Measurements from ENCODE around the gene ZNF136. TPM values are rescaled to one million over a fixed set of nuclear protein-coding genes. Genes with fewer than 3 reads are reported as not detected.

The ZNF136 gene
- total RNA-seq, 1 experiment from 2014 or later: 5.1 TPM

DNA sequence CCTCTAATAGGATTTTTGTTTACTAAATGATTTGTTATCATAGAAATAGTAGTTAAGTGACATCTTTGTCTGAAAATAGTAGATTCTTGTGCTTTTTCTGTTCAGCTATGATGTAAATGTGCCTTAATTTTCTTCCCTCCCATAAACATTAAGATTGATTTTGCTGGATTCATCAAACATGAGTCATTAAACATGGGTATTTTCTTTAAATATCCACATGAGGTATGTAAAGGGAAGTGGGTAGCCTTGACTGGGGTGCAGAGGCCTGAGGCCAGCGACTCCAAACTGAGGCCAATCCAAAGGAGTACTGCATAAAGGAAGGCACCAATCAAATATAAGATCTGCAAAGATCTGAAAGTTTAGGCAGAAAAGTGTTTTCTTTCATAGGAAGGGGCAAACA, 3.7 kb downstream of the ZNF136 start:
- DNase-seq (ENCODE audit: low spot score): no peak
- in situ Hi-C loops (cut with HindIII; ENCODE audit: low sequenced_read_pairs): no loop called here

DNA sequence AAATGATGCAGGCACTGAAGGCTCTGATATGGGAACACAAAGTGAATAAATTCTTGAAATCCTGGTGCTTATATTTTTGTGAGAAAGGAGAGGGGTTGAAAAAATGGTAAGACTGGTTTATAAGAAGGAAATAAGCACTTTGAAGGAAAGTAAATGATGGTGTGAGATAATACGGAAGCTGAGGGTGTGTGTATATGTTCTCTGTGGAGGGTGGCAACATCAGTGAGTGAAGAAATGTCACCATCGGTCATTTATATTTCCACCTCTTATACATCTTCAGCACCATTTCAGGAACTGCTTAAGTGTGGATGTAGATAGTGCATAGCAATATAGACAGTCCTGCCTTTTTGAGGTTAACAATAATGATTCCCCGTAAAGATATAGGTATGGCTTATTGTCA, 17.5 kb downstream of the ZNF136 start:
- no peak for DNase-seq (ENCODE audit: low spot score)
- in situ Hi-C loops (cut with HindIII; ENCODE audit: low sequenced_read_pairs): loop anchor here (10.0 kb wide), 1 partner anchor 66 kb away; no protein-coding TSS in a partner anchor

GRCh38 chr19:12187625-12188024, 24.7 kb downstream of the ZNF136 start:
- in situ Hi-C loops (cut with HindIII; ENCODE audit: low sequenced_read_pairs): loop anchor here (10.0 kb wide), 1 partner anchor 73 kb away; no protein-coding TSS in a partner anchor
- no peak for DNase-seq (ENCODE audit: low spot score)

- peak; percentile 96 for DNase-seq (ENCODE audit: low spot score)
- in situ Hi-C loops (cut with HindIII; ENCODE audit: low sequenced_read_pairs): no loop called here
Observed at GRCh38 chr19:12194827-12195731, 32.2 kb downstream of the ZNF136 start.

DNA sequence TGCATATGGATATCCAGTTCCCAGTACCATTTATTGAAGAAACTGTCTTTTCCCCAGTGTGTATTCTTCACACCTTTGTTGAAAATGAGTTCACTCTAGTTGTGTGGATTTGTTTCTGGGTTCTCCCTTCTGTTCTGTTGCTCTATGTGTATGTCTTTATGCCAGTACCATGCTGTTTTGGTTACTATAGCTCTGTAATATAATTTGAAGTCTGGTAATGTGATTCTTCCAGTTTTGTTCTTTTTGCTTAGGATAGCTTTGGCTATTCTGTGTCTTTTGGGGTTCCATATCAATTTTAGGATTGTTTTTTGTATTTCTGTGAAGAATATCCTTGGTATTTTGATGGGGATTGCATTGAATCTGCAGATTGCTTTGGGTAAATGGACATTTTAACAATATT, 35.2 kb downstream of the ZNF136 start:
- in situ Hi-C loops (cut with HindIII; ENCODE audit: low sequenced_read_pairs): no loop called here
- DNase-seq (ENCODE audit: low spot score): no peak

DNA sequence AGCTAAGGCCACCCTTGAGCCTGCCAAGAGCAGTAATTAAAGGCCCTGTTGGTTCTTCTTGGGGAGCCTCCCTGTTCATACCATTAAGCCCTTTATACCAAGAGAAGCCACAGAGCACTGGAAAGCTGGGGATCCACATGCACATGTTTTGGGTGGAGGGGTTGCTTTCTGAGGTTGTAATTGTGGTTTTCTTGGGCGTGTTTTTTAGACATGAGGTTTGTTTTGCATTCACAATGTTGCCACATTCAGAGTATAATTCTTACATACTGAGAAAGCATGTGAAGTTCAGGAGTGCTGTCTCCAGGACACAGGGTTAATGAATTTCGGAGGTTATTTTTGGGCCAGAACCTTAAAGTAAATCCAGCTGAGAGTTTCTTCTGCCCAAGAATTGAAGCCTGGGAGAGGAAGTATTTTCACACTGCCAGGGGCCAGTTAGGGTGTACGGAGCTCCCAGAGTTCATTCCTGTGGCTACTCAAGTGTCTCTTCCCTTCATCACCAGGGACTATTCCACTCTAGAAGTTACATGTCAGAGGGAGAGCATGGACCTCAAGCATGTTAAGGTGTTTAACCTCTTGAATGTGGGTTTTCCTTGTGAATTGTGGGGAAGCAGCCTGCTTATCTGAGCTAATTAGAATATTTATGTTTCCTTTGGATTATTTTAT, 37.0 kb downstream of the ZNF136 start:
- no peak for DNase-seq (ENCODE audit: low spot score)
- in situ Hi-C loops (cut with HindIII; ENCODE audit: low sequenced_read_pairs): no loop called here

DNA sequence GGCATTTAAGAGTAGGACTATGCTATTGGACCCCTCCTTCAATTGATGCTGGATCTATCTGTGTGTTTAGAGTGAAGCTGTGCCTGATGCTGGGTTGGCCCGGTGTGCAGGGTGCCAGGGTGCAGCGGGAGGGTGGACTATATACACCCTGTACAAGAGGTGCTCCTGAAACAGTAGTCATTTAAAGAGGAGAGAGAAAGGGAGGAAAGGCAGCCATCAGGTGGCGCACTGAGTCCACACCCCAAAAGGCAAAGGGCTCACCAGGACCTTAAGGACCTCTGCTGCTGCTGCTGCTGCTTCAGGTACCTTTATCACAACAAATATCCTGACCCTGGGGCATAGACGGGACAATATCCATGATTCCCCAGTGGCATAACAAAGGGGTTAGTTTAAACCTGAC, 39.4 kb downstream of the ZNF136 start:
- DNase-seq (ENCODE audit: low spot score): no peak
- in situ Hi-C loops (cut with HindIII; ENCODE audit: low sequenced_read_pairs): no loop called here

- in situ Hi-C loops (cut with HindIII; ENCODE audit: low sequenced_read_pairs): no loop called here
- no peak for DNase-seq (ENCODE audit: low spot score)
Observed at GRCh38 chr19:12205296-12205695, 42.4 kb downstream of the ZNF136 start.

- DNase-seq (ENCODE audit: low spot score): no peak
- in situ Hi-C loops (cut with HindIII; ENCODE audit: low sequenced_read_pairs): no loop called here
Observed at GRCh38 chr19:12208221-12208620, 45.3 kb downstream of the ZNF136 start.

DNA sequence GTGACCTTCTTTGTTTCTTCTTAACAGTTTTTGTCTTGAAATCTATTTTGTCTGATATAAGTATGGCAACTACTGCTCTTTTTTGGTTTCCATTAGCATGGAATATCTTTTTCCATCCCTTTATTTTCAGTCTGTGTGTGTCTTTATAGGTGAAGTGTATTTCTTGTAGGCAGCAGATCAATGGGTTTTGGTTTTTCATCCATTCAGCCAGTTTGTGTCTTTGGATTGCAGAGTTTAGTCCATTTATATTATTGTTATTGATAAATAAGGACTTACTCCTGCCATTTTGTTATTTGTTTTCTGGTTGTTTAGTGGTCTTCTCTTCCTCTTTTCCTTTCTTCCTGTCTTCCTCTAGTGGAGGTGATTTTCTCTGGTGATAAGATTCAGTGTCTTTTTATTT, 54.4 kb downstream of the ZNF136 start:
- DNase-seq (ENCODE audit: low spot score): no peak
- in situ Hi-C loops (cut with HindIII; ENCODE audit: low sequenced_read_pairs): no loop called here

DNA sequence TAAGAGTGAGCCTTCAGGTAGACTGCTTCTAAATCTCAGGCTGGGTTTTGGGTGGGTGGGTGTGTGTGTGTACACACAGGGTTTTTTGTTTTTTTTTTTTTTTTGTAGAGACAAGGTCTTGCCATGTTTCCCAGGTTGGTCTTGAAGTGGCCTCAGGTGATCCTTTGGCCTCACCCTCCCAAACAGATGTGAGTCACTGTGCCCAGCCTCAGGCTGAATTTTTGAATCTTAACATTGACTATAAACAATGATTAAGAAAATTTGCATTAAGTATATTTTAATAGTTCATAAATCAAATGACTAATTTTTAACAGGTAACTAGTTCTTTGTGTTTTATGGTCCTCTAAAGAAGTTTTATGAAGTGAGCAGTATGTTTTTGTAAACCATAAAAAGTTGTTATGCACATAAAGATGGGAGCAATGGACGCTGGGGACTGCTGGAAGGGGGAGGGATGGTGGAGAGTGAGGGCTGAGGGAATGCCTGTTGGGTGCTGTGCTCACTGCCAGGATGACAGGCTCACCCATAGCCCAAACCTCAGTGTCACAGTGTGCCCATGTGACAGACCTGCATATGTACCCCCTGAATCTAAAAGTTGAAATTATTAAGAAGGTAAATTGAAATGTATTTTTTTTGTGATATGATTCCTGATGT, 60.2 kb downstream of the ZNF136 start:
- no peak for DNase-seq (ENCODE audit: low spot score)
- in situ Hi-C loops (cut with HindIII; ENCODE audit: low sequenced_read_pairs): no loop called here

DNA sequence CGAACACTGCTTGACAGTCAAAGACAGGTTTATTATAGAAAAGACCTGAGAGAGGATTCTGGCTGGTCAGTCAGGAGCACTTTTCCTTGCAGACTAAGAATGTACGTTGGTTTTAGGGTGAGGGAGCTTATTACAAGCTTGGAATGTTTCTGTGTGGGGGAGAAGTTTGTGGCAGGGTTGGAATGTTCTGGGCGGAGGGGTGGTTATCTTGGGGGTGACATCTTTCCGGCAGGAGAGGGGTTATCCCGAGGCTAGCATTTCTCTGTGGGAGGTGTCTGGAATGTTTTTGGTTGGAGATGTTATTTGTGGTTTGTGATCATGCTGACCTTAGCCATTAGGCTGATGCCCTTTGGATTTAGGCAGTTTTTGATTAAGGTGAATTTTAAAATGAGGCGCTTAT, 61.8 kb downstream of the ZNF136 start:
- no peak for DNase-seq (ENCODE audit: low spot score)
- in situ Hi-C loops (cut with HindIII; ENCODE audit: low sequenced_read_pairs): no loop called here

DNA sequence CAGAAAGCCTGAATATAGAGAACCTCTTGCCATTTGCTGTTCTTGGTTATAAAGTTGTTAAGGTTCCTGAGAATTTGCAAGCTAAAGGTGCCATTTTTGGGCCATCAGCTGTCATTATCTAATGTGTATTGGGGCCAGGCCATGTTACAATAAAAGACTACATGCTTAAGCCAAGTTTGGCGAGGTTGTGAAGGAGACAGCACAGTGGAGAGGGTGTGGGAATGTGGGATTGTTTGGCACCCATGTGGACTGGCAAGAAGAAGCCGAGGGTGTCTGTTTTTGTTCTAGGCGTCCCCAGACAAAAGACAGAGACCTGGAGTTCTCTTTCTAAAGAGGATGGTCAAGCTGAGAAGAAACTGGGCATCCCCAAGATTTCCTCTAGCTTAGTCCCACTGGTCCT, 67.1 kb downstream of the ZNF136 start:
- DNase-seq (ENCODE audit: low spot score): no peak
- in situ Hi-C loops (cut with HindIII; ENCODE audit: low sequenced_read_pairs): no loop called here

- DNase-seq (ENCODE audit: low spot score): peak; percentile 11
- in situ Hi-C loops (cut with HindIII; ENCODE audit: low sequenced_read_pairs): no loop called here
Observed at GRCh38 chr19:12230751-12231733, 68.1 kb downstream of the ZNF136 start.

DNA sequence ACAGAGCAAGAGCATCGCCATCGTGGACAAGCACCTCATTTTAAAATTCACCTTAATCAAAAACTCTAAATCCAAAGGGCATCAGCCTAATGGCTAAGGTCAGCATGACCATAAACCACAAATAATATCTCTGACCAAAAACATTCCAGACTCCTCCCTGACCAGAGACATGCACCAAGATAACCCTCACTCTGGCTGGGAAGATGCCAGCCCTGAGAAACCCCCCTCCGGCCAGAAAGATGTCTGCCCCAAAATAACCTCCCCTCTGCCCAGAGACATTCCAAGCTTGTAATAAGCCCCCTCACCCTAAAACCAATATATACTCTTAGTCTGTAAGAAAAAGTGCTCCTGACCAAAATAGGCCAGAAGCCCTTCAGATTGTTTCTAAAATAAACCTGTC, 70.1 kb downstream of the ZNF136 start:
- in situ Hi-C loops (cut with HindIII; ENCODE audit: low sequenced_read_pairs): no loop called here
- no peak for DNase-seq (ENCODE audit: low spot score)

DNA sequence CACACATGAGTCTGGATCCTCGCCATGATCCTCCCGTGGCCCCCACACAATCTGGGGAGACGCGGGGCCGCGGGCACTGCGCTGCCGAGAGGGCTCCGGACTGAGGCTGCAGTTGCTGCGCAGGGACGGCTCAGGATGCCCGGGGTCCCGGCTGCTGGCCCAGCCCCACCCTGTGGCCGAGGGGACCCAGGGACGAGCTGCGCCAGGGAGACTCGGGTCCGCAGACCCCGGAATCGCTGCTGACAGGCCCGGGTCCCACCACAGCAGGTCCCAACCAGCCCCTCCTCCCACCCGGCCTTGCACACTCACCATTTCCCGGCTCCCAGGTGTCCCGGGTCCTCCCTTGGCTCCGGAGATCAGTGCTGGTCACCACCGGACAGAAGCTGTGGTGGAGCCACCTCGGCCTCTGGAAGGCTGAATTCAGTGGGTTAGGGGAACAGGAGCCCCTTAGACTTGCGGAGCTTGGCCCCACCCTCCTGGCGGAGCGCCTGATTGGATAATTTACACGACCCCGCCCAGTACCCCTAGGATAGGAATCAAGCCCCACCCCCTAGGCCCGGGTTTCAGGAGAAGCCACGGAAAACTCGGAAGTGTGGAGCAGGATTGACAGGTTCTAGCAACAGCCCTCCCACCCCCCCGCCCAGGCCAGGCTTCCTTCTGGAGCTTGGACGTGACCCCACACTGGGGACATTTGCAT, 74.4 kb downstream of the ZNF136 start:
- no peak for DNase-seq (ENCODE audit: low spot score)
- in situ Hi-C loops (cut with HindIII; ENCODE audit: low sequenced_read_pairs): no loop called here

Measured in G401 (cell line).